Hippocampal formation (tissue), 2 donors: ENCODE results near the gene NELL1.

Experiments
- DNase-seq, 2 donors: peaks; one replicate each; lab custom pipeline; 2025; lab: John Stamatoyannopoulos, UW

The NELL1 gene

DNA sequence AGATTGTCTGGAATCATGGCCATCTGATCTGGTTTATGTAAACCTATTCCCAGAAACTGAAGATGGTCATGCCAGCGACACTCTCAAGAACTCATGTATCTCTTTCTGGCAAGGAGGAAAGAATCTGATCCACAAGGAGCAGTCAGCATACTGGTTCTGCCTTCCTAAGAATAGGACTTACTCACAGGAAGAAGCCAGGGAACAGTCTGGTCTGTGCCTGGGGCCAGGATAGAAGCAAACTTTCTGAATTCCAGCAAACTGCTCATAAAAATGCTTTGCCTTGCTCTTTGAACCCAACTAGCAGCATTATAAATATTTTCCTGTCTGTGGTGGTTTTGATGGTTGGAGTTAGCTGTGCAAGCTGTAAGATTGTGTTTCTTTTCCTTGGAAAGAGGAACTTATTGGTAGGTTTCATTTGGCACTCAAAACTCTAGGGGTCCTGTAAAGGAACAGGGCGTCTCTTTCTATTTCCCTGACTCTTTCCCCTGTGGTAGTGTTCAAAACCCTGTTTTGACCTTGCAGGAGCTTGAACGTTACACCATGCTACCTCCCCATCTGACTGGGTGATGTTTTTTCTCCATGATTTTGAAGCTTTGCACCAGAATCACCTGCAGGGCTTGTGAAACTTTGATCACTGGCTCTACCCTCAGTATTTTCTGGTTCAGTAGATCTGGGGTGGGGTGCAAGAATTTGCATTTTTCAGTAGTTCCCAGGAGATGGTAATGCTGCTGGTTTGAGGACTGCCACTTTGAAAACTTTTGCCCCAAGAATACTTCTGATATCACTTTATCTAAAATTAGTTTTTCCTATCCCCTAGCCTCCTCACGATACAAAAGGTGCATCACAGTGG, 895.7 kb downstream of the NELL1 start:
- DNase-seq = no peak

DNA sequence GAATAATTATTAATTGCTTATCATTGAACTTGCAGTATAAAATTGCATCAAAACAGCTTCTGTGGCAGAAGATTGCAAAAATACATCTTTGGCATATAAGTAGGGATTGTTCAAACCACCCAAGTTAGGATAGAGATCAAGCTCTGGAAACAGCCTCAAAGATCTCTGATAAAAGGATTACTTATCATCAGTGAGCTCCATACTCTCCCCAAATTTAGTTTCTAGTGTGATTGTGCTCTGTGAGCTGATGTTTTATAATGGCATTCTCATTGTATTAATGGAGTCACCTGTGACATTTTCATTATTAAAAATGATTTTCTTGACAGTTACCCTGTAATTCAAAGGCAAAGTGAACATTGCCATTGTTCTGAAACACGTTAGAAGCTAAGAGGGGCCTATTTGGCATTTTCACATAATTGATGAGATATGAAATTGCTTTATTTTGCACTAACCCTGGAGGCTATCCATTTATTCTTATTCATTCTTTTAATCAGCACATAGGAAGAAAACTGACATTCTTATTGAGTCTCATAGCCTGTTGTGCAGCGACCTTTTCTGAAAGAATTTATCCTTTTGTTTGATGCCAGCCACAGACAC, 897.2 kb downstream of the NELL1 start:
- DNase-seq = no peak

DNA sequence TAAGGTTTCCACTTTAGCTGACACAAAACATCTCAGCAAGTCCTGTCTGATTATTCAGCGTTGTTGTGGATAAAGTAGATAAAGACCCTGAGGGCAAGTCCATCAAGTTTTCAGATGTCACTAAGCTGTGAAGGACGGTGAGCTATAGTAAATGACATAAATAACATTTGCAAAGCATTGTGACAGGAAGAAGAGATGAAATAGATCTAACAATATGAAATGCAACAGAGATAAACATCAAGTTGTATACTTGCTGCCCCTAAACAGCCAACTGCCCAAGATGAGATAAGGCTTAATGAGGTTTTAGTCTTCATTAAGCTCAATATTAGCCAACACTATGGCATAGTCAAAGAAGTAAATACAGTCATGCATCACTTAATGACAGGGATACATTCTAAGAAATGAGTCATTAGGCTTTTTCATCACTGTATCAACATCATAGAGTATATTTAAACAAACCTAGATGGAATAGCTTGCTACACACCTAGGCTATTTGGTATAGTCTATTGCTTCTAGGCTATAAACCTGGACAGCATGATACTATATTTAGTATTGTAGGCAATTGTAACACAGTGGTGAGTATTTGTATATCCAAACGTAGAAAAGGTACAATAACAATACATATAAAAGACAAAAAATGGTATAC, 898.4 kb downstream of the NELL1 start:
- no peak for DNase-seq

DNA sequence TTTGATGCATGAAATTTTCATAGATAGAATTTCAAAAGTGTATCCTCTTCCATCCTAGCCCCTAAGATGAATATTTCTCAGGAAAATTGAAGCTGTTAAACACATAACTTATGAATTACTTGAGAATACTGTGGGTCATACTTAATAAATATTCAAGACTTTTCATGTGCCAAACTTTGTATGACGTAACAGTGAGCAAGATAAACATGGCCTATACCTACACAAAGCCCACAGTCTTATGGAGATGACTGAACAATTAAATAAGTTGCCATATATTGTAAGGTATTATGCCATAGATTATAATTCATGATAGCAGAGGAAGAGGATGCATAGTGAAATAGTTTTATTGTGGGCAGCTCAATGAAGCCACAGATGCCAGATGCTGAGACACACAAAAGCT, 902.8 kb downstream of the NELL1 start:
- DNase-seq = no peak

DNA sequence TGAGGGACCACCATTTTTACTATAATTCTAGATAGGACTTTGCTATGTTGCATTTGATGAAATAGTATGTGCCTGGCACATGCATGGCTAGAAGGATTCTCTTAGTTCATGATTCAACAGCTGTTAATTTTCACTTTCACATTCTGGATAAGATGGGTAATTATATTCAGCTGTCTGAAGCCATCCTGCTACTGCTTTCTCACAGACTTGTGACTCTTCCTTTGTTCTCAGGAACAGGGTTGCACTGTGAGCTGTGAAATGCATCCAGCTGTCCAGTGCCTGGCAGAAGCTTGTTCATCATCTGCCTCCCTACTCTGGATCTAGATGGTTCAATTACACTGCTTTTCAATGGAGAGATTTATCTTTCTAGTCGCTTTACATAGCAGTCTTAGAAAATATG, 913.4 kb downstream of the NELL1 start:
- peak in 1 of 2 donors; percentile 7 for DNase-seq

DNA sequence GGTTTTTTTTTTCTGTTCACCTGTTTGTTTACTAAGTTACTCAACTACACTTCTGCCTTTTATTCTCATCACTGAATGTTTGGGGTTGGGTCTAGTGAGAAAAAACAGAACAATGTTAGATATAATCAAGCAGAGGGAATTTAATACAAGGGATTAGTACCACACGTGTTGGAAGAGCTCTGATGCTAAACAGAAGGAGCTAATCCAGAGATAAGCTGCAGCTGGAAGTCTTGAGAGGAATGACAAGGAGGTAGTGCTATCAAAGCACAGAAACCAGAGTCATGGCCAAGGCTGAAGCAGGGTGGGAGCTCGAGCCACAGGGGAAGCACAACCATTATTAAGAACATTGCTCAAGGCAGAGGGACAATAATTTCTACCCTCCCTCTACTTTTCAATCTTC, 919.4 kb downstream of the NELL1 start:
- DNase-seq = no peak

DNA sequence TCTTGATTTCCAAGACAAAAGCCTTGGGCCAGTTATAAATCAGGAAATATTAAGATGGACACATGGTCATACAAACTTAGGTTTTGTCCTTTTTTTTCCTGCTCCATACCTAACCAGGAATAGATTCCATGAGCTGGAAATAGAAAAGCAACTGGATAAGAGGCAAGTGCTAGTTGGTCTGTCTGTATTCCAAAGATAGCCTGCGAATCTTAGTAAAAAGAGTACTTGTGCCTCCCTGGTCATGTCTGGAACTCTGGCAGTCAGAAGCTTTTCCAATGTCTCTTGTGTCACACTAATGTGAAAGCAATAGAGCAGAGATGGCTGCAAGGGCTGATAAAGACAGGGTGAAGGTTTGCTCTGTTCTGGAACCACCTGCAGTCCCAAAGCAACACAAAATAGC, 933.3 kb downstream of the NELL1 start:
- DNase-seq = no peak

DNA sequence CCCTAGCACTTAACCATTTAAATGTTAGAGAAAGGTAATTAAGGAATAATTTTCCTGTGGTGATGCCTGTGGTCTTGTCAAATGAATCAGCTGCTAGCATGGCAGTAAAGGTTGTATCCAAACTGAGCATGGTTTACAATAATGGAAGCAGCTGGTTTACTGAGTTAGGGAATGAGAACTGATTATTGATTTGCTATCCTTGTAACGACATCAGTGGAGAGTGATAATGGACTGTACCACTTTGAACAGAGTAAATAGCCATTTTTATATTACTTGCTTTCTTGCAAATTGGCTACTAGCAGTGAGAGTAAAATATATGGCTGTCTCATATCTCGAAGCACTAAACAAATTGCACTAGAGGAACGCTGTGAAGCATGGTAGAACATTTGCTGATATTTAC, 934.5 kb downstream of the NELL1 start:
- no peak for DNase-seq

DNA sequence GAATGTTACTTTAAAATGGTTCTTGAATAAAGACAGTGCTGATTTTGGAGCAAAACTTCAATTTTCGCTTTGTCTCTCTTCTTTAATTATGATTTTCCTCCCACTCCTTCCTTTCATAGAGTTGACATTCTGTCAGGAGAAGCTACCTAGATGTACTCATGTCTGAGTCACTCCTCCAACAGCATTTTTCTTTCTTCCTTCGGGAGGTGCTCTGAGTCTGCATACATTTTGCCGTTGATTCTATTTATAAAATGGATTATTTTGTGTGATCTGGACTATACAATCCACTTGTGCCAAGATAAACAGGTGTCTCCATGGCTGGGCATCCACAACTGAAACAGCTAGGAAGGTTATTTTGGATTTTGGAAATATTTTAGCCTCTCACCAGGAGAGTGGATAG, 935.2 kb downstream of the NELL1 start:
- no peak for DNase-seq

DNA sequence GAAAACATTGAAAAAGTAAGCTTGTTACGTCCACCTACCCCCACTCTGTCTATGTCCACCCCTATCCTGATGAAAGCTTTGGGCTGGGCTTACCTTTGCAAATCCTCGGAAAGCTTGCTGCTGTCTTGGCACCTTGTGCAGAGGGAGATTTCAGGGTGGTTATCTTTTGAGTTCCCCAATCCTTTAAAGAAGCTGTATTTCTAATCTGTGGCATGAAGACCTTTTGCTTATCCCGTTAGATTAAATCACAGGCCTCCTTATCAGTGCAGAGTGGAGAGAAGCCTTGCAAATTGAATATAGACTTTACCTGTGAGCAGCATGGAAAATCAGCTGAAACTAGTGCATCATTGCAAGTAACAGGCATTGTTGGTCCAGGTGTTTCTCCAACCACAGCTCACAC, 942.9 kb downstream of the NELL1 start:
- DNase-seq = no peak

DNA sequence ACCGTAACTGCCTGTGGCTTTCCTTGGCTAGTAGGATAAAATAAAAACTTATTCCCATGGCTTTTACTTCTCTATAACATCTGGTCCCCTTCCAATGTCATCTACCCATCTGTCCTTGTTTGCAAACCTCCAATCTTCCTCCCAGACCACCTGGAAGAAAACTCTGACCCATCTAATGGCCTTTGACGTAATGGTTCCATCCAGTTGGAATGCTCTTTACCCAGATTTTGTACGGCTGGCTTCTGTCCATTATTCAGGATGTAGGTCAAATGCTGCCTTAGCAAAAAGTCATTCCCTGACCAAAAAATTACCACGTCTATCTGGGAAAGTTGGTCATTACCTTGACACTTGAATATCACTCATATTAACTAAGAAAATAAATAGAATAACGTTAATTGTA, 945.6 kb downstream of the NELL1 start:
- DNase-seq = no peak

DNA sequence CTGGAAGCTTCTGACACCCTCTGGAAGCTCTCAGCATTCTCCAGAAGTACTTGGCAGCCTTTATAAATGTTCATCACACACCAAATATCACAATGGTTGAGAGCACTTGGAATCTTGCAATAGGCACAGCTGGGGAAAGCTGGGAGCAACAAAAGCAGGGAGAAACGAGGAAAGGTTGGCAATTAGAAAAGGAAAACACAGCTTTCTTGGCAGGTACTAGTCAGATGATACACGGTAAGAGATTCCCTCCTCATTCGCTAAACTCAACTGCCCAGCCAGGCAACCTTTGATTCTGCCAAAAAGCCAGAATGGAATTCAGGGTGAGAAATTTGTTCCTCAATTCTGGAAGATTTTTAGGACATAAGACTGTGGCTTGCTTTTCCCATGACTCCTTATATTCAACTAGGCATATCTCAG, 946.6 kb downstream of the NELL1 start:
- DNase-seq = no peak

DNA sequence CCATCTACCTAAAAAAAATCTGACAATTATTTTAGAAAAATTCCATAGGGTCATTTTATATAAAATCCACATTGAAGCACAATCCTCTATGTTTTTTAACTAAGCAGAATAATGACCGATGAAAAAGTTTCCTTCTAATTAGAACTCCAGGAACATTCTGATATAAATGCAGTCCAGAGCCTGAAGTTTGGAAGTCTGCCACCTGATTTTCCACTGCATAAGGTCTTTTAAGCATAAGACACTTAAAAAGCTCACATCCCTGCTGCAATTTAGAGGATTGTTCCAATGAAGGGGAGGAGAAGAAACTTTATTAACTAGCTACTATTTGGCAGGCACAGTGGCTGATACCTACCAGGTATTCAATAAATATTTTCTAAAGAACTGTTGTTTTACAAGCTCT, 953.2 kb downstream of the NELL1 start:
- DNase-seq = no peak

DNA sequence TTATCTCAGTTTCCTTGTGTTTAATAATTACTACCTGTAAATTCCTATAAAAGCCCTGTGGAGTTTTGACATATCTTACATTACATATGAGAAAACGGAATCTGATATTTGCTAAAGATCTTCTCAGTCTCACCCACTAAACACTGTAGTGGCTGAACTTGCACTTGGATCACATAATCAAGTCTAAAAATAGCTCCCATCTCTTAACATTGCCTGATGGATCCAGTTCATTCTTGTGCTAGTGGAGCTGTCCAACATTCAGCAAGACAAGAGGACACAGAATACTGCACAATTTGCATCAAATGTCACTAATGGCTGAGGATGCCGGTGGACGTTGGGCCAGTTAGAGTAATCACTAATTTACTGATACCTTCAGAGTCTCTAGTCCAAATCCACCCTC, 953.6 kb downstream of the NELL1 start:
- no peak for DNase-seq
